Dedifferentiated amniotic fluid mesenchymal stem cell (primary cell): ENCODE data around the gene TRAPPC3.
"Not testable (repeated sequence)": the region's sequence is repeated elsewhere in the genome, so short reads cannot be mapped to it uniquely, and the experiment has no call there.

Source experiments
- DNase-seq: peaks from one replicate; pipeline ENCODE4 v3.0.0-alpha.2; 2016; ENCODE audit errors: extremely low spot score

TRAPPC3 gene

GRCh38 chr1:36166938-36167905 lies 17.9 kb upstream of the TRAPPC3 start:
- peak; percentile 61 for DNase-seq

GRCh38 chr1:36166136-36166535 lies 16.9 kb upstream of the TRAPPC3 start:
- DNase-seq, result no peak

- DNase-seq, result no peak
These were observed 15.9 kb upstream of the TRAPPC3 start for GRCh38 chr1:36165145-36165544.

- DNase-seq, result no peak
These were observed 15.1 kb upstream of the TRAPPC3 start for GRCh38 chr1:36164361-36164760.

- DNase-seq, result no peak
These were observed 14.1 kb upstream of the TRAPPC3 start for GRCh38 chr1:36163426-36163825.

- no peak for DNase-seq
These were observed 13.5 kb upstream of the TRAPPC3 start for GRCh38 chr1:36162680-36163239.

GRCh38 chr1:36161641-36162531 lies 12.6 kb upstream of the TRAPPC3 start:
- no peak for DNase-seq

GRCh38 chr1:36160949-36161485 lies 11.7 kb upstream of the TRAPPC3 start:
- DNase-seq, result no peak

- DNase-seq, result no peak
These were observed 11.2 kb upstream of the TRAPPC3 start for GRCh38 chr1:36160388-36160948.

GRCh38 chr1:36159614-36160387 lies 10.5 kb upstream of the TRAPPC3 start:
- DNase-seq, result no peak

- not testable (repeated sequence) for DNase-seq
These were observed 9.6 kb upstream of the TRAPPC3 start for GRCh38 chr1:36158827-36159252.

- DNase-seq, result no peak
These were observed 8.9 kb upstream of the TRAPPC3 start for GRCh38 chr1:36157973-36158826.

- no peak for DNase-seq
These were observed 8.0 kb upstream of the TRAPPC3 start for GRCh38 chr1:36157115-36157903.

GRCh38 chr1:36156329-36157114 lies 7.2 kb upstream of the TRAPPC3 start:
- DNase-seq, result no peak

GRCh38 chr1:36155408-36156328 lies 6.4 kb upstream of the TRAPPC3 start, which contains the start of gene MAP7D1:
TSS of gene MAP7D1 (plus strand) at chr1:36156160. CDS start at chr1:36156418, 258 bp downstream.
- DNase-seq, result peak; percentile 70

- DNase-seq, result no peak
These were observed 5.6 kb upstream of the TRAPPC3 start for GRCh38 chr1:36154765-36155407.
